ENCODE results near the gene CCDC12.

CCDC12 gene

DNA sequence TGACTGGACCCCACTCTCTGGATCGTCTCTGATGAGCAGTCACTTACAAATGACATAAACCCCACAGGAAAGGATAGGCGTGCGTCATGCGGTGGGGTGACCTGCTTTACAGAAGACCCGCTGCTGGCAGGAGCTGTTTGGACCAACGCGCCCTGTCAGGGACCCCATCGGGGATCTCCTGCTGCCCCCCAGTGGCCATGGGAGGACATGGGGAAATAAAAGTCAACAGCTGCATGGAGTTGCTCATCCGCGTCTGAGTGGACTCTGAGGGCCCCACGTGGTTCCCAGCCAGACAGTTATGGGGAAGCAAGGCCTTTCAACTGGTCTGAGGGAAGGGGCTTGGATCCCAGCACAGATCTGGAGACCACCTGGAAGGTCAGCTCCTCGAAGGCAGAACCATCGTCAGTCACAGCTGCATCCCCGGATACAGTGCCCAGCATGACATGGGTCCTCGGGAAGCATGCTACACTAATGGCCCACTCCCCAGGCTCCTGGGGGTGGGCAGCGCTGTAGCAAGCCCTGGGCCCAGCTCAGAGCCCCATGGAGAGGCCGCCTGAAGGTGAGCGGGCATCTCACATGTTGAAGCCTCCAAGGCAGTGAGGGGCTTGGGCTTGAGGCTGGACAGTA is 66.9 kb downstream of the CCDC12 start:
- no peak overlapping the region for H3K4me3 ChIP-seq (ENCODE audit: low read depth, low read length)

DNA sequence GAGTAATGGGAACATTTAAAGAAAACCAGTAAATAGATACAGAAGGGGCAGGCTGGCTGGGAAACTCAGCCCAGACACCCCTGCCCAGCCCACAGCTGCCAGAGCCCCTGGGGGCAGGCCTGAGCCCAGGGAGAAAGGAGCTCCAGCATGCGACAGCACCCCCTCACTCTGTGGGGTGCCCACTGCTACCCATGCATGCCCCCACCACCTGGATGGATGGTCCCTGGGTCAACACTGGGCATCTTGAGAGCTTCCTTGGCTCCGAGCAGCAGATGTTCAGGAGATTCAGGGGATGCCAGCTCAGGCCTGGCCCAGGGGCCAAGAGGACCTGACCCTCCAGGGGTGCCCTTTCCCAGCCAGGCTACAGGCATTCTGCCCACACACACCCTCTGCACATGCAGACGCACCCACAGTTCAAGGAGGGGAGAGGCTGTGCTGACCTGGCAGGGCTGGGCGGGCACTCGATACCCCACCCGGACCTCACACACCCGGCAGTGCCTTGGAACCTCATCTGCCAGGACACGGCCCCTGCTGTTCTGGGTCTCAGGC is 67.5 kb downstream of the CCDC12 start:
- TF ChIP-seq, protein P1, sequence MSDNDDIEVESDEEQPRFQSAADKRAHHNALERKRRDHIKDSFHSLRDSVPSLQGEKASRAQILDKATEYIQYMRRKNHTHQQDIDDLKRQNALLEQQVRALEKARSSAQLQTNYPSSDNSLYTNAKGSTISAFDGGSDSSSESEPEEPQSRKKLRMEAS (IDR thresholded peaks at IDR 0.05; ENCODE audit: low read depth, low read length), result no peak
- TF ChIP-seq, protein P2, sequence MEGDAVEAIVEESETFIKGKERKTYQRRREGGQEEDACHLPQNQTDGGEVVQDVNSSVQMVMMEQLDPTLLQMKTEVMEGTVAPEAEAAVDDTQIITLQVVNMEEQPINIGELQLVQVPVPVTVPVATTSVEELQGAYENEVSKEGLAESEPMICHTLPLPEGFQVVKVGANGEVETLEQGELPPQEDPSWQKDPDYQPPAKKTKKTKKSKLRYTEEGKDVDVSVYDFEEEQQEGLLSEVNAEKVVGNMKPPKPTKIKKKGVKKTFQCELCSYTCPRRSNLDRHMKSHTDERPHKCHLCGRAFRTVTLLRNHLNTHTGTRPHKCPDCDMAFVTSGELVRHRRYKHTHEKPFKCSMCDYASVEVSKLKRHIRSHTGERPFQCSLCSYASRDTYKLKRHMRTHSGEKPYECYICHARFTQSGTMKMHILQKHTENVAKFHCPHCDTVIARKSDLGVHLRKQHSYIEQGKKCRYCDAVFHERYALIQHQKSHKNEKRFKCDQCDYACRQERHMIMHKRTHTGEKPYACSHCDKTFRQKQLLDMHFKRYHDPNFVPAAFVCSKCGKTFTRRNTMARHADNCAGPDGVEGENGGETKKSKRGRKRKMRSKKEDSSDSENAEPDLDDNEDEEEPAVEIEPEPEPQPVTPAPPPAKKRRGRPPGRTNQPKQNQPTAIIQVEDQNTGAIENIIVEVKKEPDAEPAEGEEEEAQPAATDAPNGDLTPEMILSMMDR (IDR thresholded peaks at IDR 0.05; ENCODE audit: low read depth, low read length), result no peak
- no peak for TF ChIP-seq POLR2A (IDR thresholded peaks at IDR 0.05; ENCODE audit: extremely low read depth, insufficient read length)
- TF ChIP-seq MYC (IDR thresholded peaks at IDR 0.05; ENCODE audit: low read depth, low read length), result no peak
- no peak for DNase-seq (ENCODE audit: low read depth)

More for the DNA sequence above, 66.9 kb downstream of the CCDC12 start:
- TF ChIP-seq, protein P2 (IDR thresholded peaks at IDR 0.05; ENCODE audit: low read depth, low read length), result peak; percentile 86
- TF ChIP-seq, protein P1 (IDR thresholded peaks at IDR 0.05; ENCODE audit: low read depth, low read length), result peak; percentile 95
- TF ChIP-seq MYC (IDR thresholded peaks at IDR 0.05; ENCODE audit: low read depth, low read length), result no peak; the same call in 1 of the 2 replicates
- DNase-seq (ENCODE audit: low read depth), result peak; percentile 86

DNA sequence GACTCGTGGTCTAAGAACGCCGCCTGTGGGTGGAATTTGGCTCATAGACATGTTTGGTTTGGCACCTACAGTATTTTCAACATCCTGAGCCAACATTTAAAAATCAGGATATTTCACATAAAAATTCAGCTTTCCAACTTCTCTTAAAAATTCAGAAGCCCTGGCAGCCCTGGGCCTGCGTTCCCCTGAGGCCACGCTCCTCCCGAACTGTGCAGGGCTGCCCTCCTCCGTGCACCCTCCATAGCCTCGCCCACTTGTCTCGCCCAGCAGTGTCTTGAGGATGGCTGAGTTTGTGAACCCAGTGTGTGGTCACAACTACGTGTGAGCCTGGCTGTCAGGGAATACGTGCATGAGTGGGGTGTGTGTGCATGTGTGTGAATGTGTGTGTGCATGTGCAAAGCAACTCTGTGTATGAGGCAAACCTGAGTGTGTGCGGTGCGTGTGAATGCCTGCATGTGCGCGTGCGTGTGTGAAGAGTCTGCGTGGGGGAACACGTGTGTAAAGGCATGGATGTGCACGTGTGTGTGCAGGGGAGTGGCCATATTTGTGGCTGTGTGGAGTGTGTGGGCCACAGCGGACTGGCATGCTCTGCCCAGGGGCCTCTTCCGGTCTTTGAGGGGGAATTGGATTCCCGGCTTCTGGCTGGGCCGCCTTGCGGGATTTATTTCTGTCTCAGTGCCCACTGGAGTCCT is 68.1 kb downstream of the CCDC12 start:
- H3K4me3 ChIP-seq (ENCODE audit: low read depth, low read length), result no peak overlapping the region
- no peak for DNase-seq (ENCODE audit: low read depth)
- TF ChIP-seq, protein P1 (IDR thresholded peaks at IDR 0.05; ENCODE audit: low read depth, low read length), result no peak
- TF ChIP-seq MYC (IDR thresholded peaks at IDR 0.05; ENCODE audit: low read depth, low read length) (no peak), POLR2A (IDR thresholded peaks at IDR 0.05; ENCODE audit: extremely low read depth, insufficient read length) (no peak)
- TF ChIP-seq, protein P2 (IDR thresholded peaks at IDR 0.05; ENCODE audit: low read depth, low read length), result no peak

More for the DNA sequence above, 67.5 kb downstream of the CCDC12 start:
- no peak overlapping the region for H3K4me3 ChIP-seq (ENCODE audit: low read depth, low read length)

DNA sequence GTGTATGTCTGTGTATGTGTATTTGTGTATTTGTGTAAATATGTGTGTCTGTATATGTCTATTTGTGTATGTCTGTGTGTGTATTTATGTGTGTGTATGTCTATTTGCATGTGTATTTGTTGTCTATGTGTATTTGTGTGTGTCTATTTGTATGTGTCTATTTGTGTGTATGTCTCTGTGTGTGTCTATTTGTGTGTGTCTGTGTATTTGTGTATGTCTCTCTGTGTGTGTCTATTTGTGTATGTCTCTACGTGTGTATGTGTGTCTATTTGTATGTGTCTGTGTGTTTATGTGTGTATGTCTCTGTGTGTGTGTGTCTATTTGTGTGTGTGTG is 68.6 kb downstream of the CCDC12 start:
- DNase-seq (ENCODE audit: low read depth), result no peak
- no peak overlapping the region for H3K4me3 ChIP-seq (ENCODE audit: low read depth, low read length)
- TF ChIP-seq, protein P2 (IDR thresholded peaks at IDR 0.05; ENCODE audit: low read depth, low read length), result no peak
- no peak for TF ChIP-seq POLR2A (IDR thresholded peaks at IDR 0.05; ENCODE audit: extremely low read depth, insufficient read length)
- TF ChIP-seq, protein P1 (IDR thresholded peaks at IDR 0.05; ENCODE audit: low read depth, low read length), result no peak
- TF ChIP-seq MYC (IDR thresholded peaks at IDR 0.05; ENCODE audit: low read depth, low read length), result no peak

DNA sequence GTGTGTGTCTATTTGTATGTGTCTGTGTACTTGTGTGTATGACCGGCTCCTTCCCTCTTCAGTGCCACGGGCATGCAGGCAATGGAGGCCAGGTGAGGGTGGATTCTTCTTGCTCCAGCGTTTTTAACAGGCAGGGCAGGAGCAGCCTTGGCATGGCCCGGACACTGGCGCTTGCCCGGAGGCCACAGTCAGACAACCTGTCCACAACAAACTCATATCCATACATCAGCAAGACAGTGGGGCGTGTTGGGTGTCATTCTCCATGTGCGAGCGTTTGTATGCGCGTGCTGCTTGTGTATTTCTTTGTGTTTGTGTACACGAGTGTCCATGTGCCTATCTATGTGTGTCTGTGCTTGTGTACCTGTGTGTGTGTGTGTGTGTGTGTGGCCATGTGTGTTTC is 69.3 kb downstream of the CCDC12 start:
- TF ChIP-seq MYC (IDR thresholded peaks at IDR 0.05; ENCODE audit: low read depth, low read length), result no peak
- TF ChIP-seq, protein P1 (IDR thresholded peaks at IDR 0.05; ENCODE audit: low read depth, low read length), result no peak
- TF ChIP-seq POLR2A (IDR thresholded peaks at IDR 0.05; ENCODE audit: extremely low read depth, insufficient read length), result no peak
- TF ChIP-seq, protein P2 (IDR thresholded peaks at IDR 0.05; ENCODE audit: low read depth, low read length), result no peak
- H3K4me3 ChIP-seq (ENCODE audit: low read depth, low read length), result no peak overlapping the region
- no peak for DNase-seq (ENCODE audit: low read depth)
